KMS-11 (cell line): ENCODE results near the gene CALHM3.
A peak's percentile ranks its signal among the peaks of the same experiment; 100 is the strongest.
"Not testable (repeated sequence)": the region's sequence is repeated elsewhere in the genome, so short reads cannot be mapped to it uniquely, and the experiment has no call there.

ENCODE experiments used
- H2AFZ ChIP-seq: fragments of 200-600 bp; sonication (generic); 2 replicates; pipeline ENCODE4 v1.6.1; 2016; ENCODE audit warnings: antibody characterized with exemption, mixed run types, low read depth
- H3K27ac ChIP-seq: fragments of 200-600 bp; sonication (generic); 2 replicates; pipeline ENCODE4 v1.6.1; 2016; ENCODE audit warnings: mild to moderate bottlenecking, mixed run types
- H3K27me3 ChIP-seq: fragments of 200-600 bp; sonication (generic); 2 replicates; pipeline ENCODE4 v1.6.1; 2017; ENCODE audit warnings: mild to moderate bottlenecking, low read depth, mixed run types, moderate library complexity; ENCODE audit not compliant: insufficient read depth
- H3K36me3 ChIP-seq: fragments of 200-600 bp; sonication (generic); 2 replicates; pipeline ENCODE4 v1.6.1; 2017; ENCODE audit warnings: mild to moderate bottlenecking, mixed run types; ENCODE audit not compliant: insufficient read depth
- H3K4me1 ChIP-seq: fragments of 200-600 bp; sonication (generic); 2 replicates; pipeline ENCODE4 v1.6.1; 2016; ENCODE audit warnings: mild to moderate bottlenecking, low read depth, mixed run types; ENCODE audit not compliant: poor library complexity, severe bottlenecking
- H3K4me2 ChIP-seq: fragments of 200-600 bp; sonication (generic); 2 replicates; pipeline ENCODE4 v1.7.0; 2016; ENCODE audit warnings: mild to moderate bottlenecking, mixed run types
- H3K4me3 ChIP-seq: fragments of 200-600 bp; sonication (generic); IDR thresholded peaks from 2 replicates; pipeline ENCODE4 v1.6.1; 2017; ENCODE audit warnings: low read depth, low read length, mixed read lengths; ENCODE audit not compliant: insufficient read depth
- H3K79me2 ChIP-seq: fragments of 200-600 bp; sonication (generic); 2 replicates; pipeline ENCODE4 v1.6.1; 2016; ENCODE audit warnings: low read depth, mixed run types; ENCODE audit not compliant: insufficient read depth
- H3K9ac ChIP-seq: fragments of 200-600 bp; sonication (generic); 2 replicates; pipeline ENCODE4 v1.6.1; 2016; ENCODE audit warnings: mild to moderate bottlenecking, mixed run types
- H4K20me1 ChIP-seq: fragments of 200-600 bp; sonication (generic); 2 replicates; pipeline ENCODE4 v1.6.1; 2016; ENCODE audit warnings: mild to moderate bottlenecking, mixed run types; ENCODE audit not compliant: insufficient read depth
- CTCF ChIP-seq: fragments of 200-600 bp; sonication (generic); conservative IDR thresholded peaks from 2 replicates; pipeline ENCODE4 v1.6.1; 2017; ENCODE audit warnings: low read depth, mild to moderate bottlenecking, antibody characterized with exemption, low read length, moderate library complexity, mixed read lengths

The CALHM3 gene

GRCh38 chr10:103487410-103487708, 8.3 kb upstream of the CALHM3 start:
- H3K36me3 ChIP-seq = no peaks in the 10 kb centered on the region
- no peak overlapping the region for H3K4me2 ChIP-seq
- no peaks in the 10 kb centered on the region for H3K79me2 ChIP-seq
- no peak overlapping the region for H3K4me3 ChIP-seq
- no peak overlapping the region for H2AFZ ChIP-seq
- no peak for TF ChIP-seq CTCF
- H4K20me1 ChIP-seq = no peaks in the 10 kb centered on the region
- no peak overlapping the region for H3K9ac ChIP-seq
- H3K27ac ChIP-seq = no peak overlapping the region
- H3K4me1 ChIP-seq = peaks cover 45% of the 10 kb centered on the region
- no peaks in the 10 kb centered on the region for H3K27me3 ChIP-seq

- not testable (repeated sequence) for H4K20me1 ChIP-seq, H3K4me3 ChIP-seq
Measured at GRCh38 chr10:103486635-103487409, 7.8 kb upstream of the CALHM3 start.

GRCh38 chr10:103481974-103482531, 3.0 kb upstream of the CALHM3 start:
- H3K4me1 ChIP-seq = peaks cover 32% of the 10 kb centered on the region
- H3K9ac ChIP-seq = no peak overlapping the region
- no peak overlapping the region for H3K4me2 ChIP-seq
- no peaks in the 10 kb centered on the region for H3K79me2 ChIP-seq
- H3K27ac ChIP-seq = no peak overlapping the region
- peak; percentile 73 for TF ChIP-seq CTCF
- H3K36me3 ChIP-seq = no peaks in the 10 kb centered on the region
- H2AFZ ChIP-seq = no peak overlapping the region
- no peaks in the 10 kb centered on the region for H4K20me1 ChIP-seq
- H3K4me3 ChIP-seq = no peak overlapping the region
- H3K27me3 ChIP-seq = no peaks in the 10 kb centered on the region

More at GRCh38 chr10:103486635-103487409, 7.8 kb upstream of the CALHM3 start:
- not testable (repeated sequence) for H3K27me3 ChIP-seq, H3K79me2 ChIP-seq, H3K27ac ChIP-seq, H3K9ac ChIP-seq, H3K36me3 ChIP-seq, H2AFZ ChIP-seq, H3K4me2 ChIP-seq
- H3K4me1 ChIP-seq = peaks cover 46% of the 10 kb centered on the region

- no peak overlapping the region for H3K4me2 ChIP-seq
- no peaks in the 10 kb centered on the region for H4K20me1 ChIP-seq
- H3K36me3 ChIP-seq = no peaks in the 10 kb centered on the region
- peaks cover 38% of the 10 kb centered on the region for H3K4me1 ChIP-seq
- H3K4me3 ChIP-seq = no peak overlapping the region
- no peak overlapping the region for H3K9ac ChIP-seq
- TF ChIP-seq CTCF = no peak
- H3K27ac ChIP-seq = no peak overlapping the region
- no peaks in the 10 kb centered on the region for H3K79me2 ChIP-seq
- no peak overlapping the region for H2AFZ ChIP-seq
- no peaks in the 10 kb centered on the region for H3K27me3 ChIP-seq
Measured at GRCh38 chr10:103480521-103480920, 1.5 kb upstream of the CALHM3 start.

GRCh38 chr10:103478671-103479070, 369 bp downstream of the CALHM3 start:
- Histone ChIP-seq H4K20me1 (no peaks in the 10 kb centered on the region), H3K4me2 (no peak overlapping the region), H3K27ac (no peak overlapping the region), H3K27me3 (no peaks in the 10 kb centered on the region), H3K79me2 (no peaks in the 10 kb centered on the region), H3K9ac (no peak overlapping the region), H3K4me1 (peaks cover 29% of the 10 kb centered on the region), H2AFZ (no peak overlapping the region), H3K36me3 (no peaks in the 10 kb centered on the region), H3K4me3 (no peak overlapping the region)
- TF ChIP-seq CTCF = no peak
